Embryonic facial prominence (tissue), 1 donor: ENCODE data around the gene MMAA.
"Not testable (repeated sequence)": the region's sequence is repeated elsewhere in the genome, so short reads cannot be mapped to it uniquely, and the experiment has no call there.

Experiments used
- DNase-seq: peaks from one replicate; pipeline ENCODE4 v3.0.0-alpha.2; 2016; ENCODE audit errors: extremely low spot score

Gene MMAA

GRCh38 chr4:145618932-145619638 is at the start of gene MMAA:
TSS of gene MMAA (plus strand) at chr4:145619385. CDS start at chr4:145639140, 19,755 bp downstream.
- DNase-seq: peak; percentile 87

GRCh38 chr4:145574546-145574945 is 44.6 kb upstream of the MMAA start:
- not testable (repeated sequence) for DNase-seq

GRCh38 chr4:145580906-145581305 is 38.3 kb upstream of the MMAA start:
- DNase-seq: no peak

GRCh38 chr4:145583191-145584055 is 35.8 kb upstream of the MMAA start:
- no peak for DNase-seq

GRCh38 chr4:145587088-145587754 is 32.0 kb upstream of the MMAA start:
- no peak for DNase-seq

GRCh38 chr4:145589381-145589780 is 29.8 kb upstream of the MMAA start:
- not testable (repeated sequence) for DNase-seq

- no peak for DNase-seq
Observed at GRCh38 chr4:145589916-145590702, 29.1 kb upstream of the MMAA start.

GRCh38 chr4:145602129-145602760 is 16.9 kb upstream of the MMAA start:
- DNase-seq: no peak

GRCh38 chr4:145605941-145606340 is 13.2 kb upstream of the MMAA start:
- DNase-seq: no peak

- no peak for DNase-seq
Observed at GRCh38 chr4:145609481-145610427, 9.4 kb upstream of the MMAA start.

- no peak for DNase-seq
Observed at GRCh38 chr4:145613566-145614232, 5.5 kb upstream of the MMAA start.

- no peak for DNase-seq
Observed at GRCh38 chr4:145614233-145614610, 5.0 kb upstream of the MMAA start.

- DNase-seq: no peak
Observed at GRCh38 chr4:145618210-145618931, 814 bp upstream of the MMAA start.

- DNase-seq: peak; percentile 33
Observed at GRCh38 chr4:145619639-145619996, 433 bp downstream of the MMAA start.

- DNase-seq: not testable (repeated sequence)
Observed at GRCh38 chr4:145622067-145622466, 2.9 kb downstream of the MMAA start.

GRCh38 chr4:145623831-145624230 is 4.6 kb downstream of the MMAA start:
- no peak for DNase-seq

- DNase-seq: no peak
Observed at GRCh38 chr4:145625677-145626622, 6.8 kb downstream of the MMAA start.

- no peak for DNase-seq
Observed at GRCh38 chr4:145626623-145626982, 7.4 kb downstream of the MMAA start.
